Activated B cell treated with CpG ODN at 0.5 μM for 24 hours (primary cell): ENCODE data around the gene S100A9. TPM values are rescaled to one million over a fixed set of nuclear protein-coding genes. Genes with fewer than 3 reads are reported as not detected.

Experiments
- ATAC-seq: fragments of 200-7000 bp; cut with Tn5 transposase; one replicate; pipeline ENCODE4 v1.10.0; 2021; ENCODE audit warnings: low read depth, mild to moderate bottlenecking, moderate library complexity
- CTCF ChIA-PET: fragments of 350-600 bp; sonication (Branson Sonifier 250); formaldehyde crosslinking; loops from one replicate; lab custom pipeline; 2021; ENCODE audit warnings: antibody characterized with exemption; lab: Charles Lee
- POLR2A ChIA-PET: fragments of 350-600 bp; sonication (Branson Sonifier 250); formaldehyde crosslinking; loops from one replicate; lab custom pipeline; 2021; ENCODE audit warnings: antibody characterized with exemption; lab: Charles Lee
- DNase-seq: peaks from one replicate; pipeline ENCODE4 v3.0.0; 2022
- H3K27ac Mint-ChIP-seq: one replicate; pipeline ENCODE4 v1.8.0; 2020; ENCODE audit warnings: mixed read lengths
- H3K27me3 Mint-ChIP-seq: one replicate; pipeline ENCODE4 v1.8.0; 2021; ENCODE audit warnings: mixed read lengths
- H3K36me3 Mint-ChIP-seq: one replicate; pipeline ENCODE4 v1.8.0; 2021; ENCODE audit warnings: low read depth, mixed read lengths
- H3K4me1 Mint-ChIP-seq: one replicate; pipeline ENCODE4 v1.8.0; 2021; ENCODE audit warnings: mixed read lengths
- H3K4me3 Mint-ChIP-seq: one replicate; pipeline ENCODE4 v1.8.0; 2020; ENCODE audit warnings: mild to moderate bottlenecking, mixed read lengths
- H3K9me3 Mint-ChIP-seq: one replicate; pipeline ENCODE4 v1.8.0; 2020; ENCODE audit warnings: mixed read lengths
- intact Hi-C: fragments of 100-400 bp; cut with micrococcal nuclease; formaldehyde crosslinking; loops from one replicate; pipeline ENCODE4 v1.15.1; 2024
- total RNA-seq: library from RNA; stranded (reverse); gene quantifications from 2 replicates; pipeline ENCODE4 v1.2.3, GENCODE V29; 2022
- TF ChIP-seq, protein P1 (sequence below): fragments of 200-600 bp; IDR thresholded peaks from one replicate; pipeline ENCODE4 v1.8.0; 2022; ENCODE audit warnings: antibody characterized with exemption, mild to moderate bottlenecking

Gene S100A9
- total RNA-seq, 1 donor from 2014 or later = 4.0 TPM

DNA sequence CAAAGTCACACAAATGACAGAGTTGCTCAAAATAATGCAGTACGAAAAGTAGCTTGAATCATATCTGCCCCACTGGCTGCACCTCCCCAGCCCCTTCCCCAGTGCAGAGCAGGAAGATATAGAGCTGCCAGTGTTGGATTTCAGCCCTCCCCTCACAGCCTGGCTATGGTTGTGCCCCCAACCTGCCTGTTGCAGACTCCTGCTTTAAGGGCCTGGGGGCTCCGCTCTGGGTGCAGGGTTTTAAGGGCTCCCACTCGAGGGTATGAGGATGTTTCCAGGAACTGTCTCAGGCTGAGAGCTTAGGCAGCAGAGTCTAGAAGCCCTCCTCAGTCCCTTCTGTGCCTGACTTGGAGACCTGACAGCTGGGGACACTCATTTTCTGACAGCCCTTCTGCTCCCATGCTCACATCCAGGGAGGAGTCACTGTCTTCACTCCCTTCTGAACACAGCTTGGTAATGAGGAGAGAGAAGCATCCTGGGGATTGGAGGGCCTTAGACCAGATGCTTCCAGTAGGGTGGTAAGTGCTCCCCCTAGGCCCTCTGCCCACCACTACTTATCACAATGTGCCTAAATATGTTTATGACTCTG lies 4.6 kb downstream of the S100A9 start:
- DNase-seq (no peak), ATAC-seq (no peak)
- Mint-ChIP-seq H3K4me3 (no peak overlapping the region), H3K27ac (no peak overlapping the region), H3K9me3 (no peaks in the 10 kb centered on the region), H3K36me3 (no peaks in the 10 kb centered on the region), H3K27me3 (peaks cover 35% of the 10 kb centered on the region), H3K4me1 (peaks cover 10% of the 10 kb centered on the region)
- intact Hi-C loops = no loop called here
- POLR2A ChIA-PET = no interaction called here
- CTCF ChIA-PET = interaction anchor here (1.0 kb wide), 1 partner anchor 9 kb away, joined by 3 read pairs; no protein-coding TSS in a partner anchor
- TF ChIP-seq, protein P1, sequence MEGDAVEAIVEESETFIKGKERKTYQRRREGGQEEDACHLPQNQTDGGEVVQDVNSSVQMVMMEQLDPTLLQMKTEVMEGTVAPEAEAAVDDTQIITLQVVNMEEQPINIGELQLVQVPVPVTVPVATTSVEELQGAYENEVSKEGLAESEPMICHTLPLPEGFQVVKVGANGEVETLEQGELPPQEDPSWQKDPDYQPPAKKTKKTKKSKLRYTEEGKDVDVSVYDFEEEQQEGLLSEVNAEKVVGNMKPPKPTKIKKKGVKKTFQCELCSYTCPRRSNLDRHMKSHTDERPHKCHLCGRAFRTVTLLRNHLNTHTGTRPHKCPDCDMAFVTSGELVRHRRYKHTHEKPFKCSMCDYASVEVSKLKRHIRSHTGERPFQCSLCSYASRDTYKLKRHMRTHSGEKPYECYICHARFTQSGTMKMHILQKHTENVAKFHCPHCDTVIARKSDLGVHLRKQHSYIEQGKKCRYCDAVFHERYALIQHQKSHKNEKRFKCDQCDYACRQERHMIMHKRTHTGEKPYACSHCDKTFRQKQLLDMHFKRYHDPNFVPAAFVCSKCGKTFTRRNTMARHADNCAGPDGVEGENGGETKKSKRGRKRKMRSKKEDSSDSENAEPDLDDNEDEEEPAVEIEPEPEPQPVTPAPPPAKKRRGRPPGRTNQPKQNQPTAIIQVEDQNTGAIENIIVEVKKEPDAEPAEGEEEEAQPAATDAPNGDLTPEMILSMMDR = no peak

DNA sequence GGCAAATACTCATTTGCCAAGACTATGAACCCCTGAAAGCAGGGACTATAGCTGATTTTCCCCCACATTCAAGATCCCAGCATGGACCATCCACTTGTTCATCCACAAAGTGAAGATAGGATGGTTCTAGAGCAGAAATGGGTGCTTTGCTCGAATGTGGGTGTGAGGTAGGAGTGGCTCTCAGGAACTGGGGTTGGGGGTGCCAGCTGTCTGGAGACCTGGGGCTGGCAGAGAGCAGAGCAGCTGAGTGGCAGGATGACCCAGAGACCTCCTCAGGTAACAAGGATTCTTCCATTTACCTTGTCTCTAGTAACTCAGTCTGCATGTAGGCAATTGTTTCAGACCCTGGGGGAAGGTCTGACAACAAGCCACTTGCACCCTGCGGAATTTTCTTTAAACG lies 6.0 kb downstream of the S100A9 start:
- TF ChIP-seq, protein P1 = no peak
- Mint-ChIP-seq H3K4me1 (no peaks in the 10 kb centered on the region), H3K27ac (no peak overlapping the region), H3K4me3 (no peak overlapping the region), H3K36me3 (no peaks in the 10 kb centered on the region), H3K9me3 (no peaks in the 10 kb centered on the region), H3K27me3 (peaks cover 27% of the 10 kb centered on the region)
- ChIA-PET POLR2A (no interaction called here), CTCF (no interaction called here)
- DNase-seq (no peak), ATAC-seq (no peak)
- intact Hi-C loops = no loop called here

DNA sequence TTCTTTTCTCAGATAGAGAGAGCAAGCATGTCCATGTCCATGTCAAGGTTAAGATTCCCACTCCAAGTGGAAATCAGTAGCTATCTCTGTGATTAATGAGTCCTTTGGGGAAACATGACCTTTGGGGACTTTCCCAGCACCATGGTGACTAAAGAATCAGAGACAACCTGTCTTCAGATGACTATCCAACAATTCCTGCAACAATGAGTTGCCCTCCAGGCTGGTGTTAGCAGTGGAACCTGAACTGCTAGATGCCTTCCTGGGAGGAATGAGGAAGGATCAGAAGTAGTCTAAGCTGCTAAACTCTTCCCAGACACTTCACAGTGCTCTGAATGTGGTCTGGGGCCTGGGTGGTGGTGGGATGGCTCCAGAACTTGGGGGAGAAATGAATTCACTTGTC lies 6.5 kb downstream of the S100A9 start:
- Mint-ChIP-seq H3K9me3 (no peaks in the 10 kb centered on the region), H3K4me3 (no peak overlapping the region), H3K27me3 (peaks cover 27% of the 10 kb centered on the region), H3K27ac (no peak overlapping the region), H3K36me3 (no peaks in the 10 kb centered on the region), H3K4me1 (no peaks in the 10 kb centered on the region)
- DNase-seq = no peak
- ChIA-PET CTCF (no interaction called here), POLR2A (no interaction called here)
- intact Hi-C loops = no loop called here
- ATAC-seq = no peak
- TF ChIP-seq, protein P1 = no peak

DNA sequence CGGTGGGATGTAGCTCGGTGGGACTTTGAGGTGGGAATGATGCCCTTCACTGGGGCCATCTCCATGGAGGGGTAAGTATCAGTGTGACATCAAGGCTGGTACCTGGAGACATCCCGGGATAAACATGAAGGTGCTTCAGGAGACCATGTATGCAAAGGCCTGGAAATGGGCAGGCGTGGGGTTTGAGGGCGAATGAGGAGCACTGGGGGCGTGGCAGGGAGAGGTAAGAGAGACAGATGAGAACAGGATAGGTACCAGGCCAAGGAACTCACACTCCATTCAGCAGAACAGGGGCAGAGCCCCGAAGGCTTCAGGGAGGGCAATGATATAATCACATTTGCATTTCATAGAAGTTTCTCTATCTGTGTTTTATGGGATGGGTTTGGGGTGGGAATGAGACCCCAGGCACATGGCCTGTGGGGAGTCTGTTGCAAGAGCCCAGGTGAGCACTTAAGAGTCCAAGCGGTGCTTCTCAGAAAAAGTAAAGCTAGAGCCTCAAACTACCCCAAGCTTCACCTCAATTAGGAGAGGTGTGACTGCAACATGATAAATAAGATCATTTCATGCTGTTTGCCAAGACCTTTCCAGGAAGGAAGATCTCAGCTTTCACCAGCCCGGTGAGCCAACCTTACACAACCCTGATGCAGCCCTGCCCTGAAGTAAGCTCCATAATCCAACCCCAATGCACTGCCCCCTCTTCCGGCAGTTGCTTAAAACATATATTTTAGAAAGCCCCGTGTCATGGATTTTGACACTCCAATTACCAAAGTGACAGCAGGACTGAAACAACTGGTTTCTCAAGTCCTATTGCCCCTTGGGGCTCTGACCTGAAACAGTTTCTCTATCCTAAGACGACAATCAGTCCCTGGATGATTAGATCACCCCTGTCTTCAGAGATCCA lies 7.4 kb downstream of the S100A9 start:
- intact Hi-C loops = no loop called here
- ATAC-seq (no peak), DNase-seq (no peak)
- Mint-ChIP-seq H3K4me1 (no peaks in the 10 kb centered on the region), H3K4me3 (no peak overlapping the region), H3K27ac (no peak overlapping the region), H3K9me3 (no peaks in the 10 kb centered on the region), H3K36me3 (no peaks in the 10 kb centered on the region), H3K27me3 (peaks cover 27% of the 10 kb centered on the region)
- TF ChIP-seq, protein P1 = no peak
- ChIA-PET CTCF (no interaction called here), POLR2A (no interaction called here)

DNA sequence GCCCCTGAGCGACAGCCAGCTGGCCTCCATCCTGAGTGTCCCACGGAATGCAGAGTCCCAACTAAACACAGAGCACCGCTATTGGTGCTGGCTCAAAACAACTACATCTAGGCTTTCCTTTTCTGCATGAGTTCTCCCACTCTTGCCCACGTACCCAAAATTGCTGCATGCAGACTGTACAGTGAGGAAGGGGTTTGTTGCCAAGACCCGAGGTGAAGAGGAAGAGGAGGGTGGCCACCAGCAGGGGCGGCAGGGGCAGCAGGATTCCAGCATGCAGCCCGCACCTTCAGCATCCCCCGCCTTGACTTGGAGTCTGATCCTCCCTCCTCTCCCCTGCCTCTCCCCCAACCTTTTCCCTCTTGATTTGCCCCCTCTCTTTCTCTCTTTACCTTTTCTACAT lies 8.0 kb downstream of the S100A9 start:
- Mint-ChIP-seq H3K9me3 (no peaks in the 10 kb centered on the region), H3K36me3 (no peaks in the 10 kb centered on the region), H3K4me3 (no peak overlapping the region), H3K27me3 (peaks cover 30% of the 10 kb centered on the region), H3K27ac (no peak overlapping the region), H3K4me1 (no peaks in the 10 kb centered on the region)
- CTCF ChIA-PET = no interaction called here
- TF ChIP-seq, protein P1 = no peak
- DNase-seq (no peak), ATAC-seq (no peak)
- intact Hi-C loops = no loop called here
- POLR2A ChIA-PET = no interaction called here
